COLO668 (cell line): ENCODE measurements around the gene GHRL.

Experiments
- DNase-seq: peaks from one replicate; lab custom pipeline; 2025; ENCODE audit not compliant: unreplicated experiment; lab: John Stamatoyannopoulos, UW

The GHRL gene

GRCh38 chr3:10328460-10329071, 35.8 kb upstream of the GHRL start:
- DNase-seq: no peak

- no peak for DNase-seq
These were observed 34.8 kb upstream of the GHRL start for GRCh38 chr3:10327592-10327991.

GRCh38 chr3:10322352-10322710, 29.6 kb upstream of the GHRL start:
- DNase-seq: peak; percentile 2

GRCh38 chr3:10321630-10322351, 29.0 kb upstream of the GHRL start:
- DNase-seq: no peak

- DNase-seq: no peak
These were observed 27.6 kb upstream of the GHRL start for GRCh38 chr3:10320320-10320677.

- DNase-seq: no peak
These were observed 27.1 kb upstream of the GHRL start for GRCh38 chr3:10319804-10320203.

GRCh38 chr3:10319251-10319650, 26.5 kb upstream of the GHRL start:
- no peak for DNase-seq

GRCh38 chr3:10317961-10318350, 25.2 kb upstream of the GHRL start:
- DNase-seq: no peak

GRCh38 chr3:10317311-10317960, 24.7 kb upstream of the GHRL start:
- DNase-seq: no peak

GRCh38 chr3:10315771-10316344, 23.1 kb upstream of the GHRL start:
- no peak for DNase-seq

GRCh38 chr3:10315101-10315500, 22.4 kb upstream of the GHRL start:
- DNase-seq: no peak

GRCh38 chr3:10312861-10313260, 20.1 kb upstream of the GHRL start:
- no peak for DNase-seq

- no peak for DNase-seq
These were observed 19.6 kb upstream of the GHRL start for GRCh38 chr3:10312391-10312790.

GRCh38 chr3:10311710-10312109, 19.0 kb upstream of the GHRL start:
- DNase-seq: no peak

- no peak for DNase-seq
These were observed 17.8 kb upstream of the GHRL start for GRCh38 chr3:10310578-10310977.

GRCh38 chr3:10309736-10310135, 17.0 kb upstream of the GHRL start:
- DNase-seq: no peak

- DNase-seq: no peak
These were observed 15.9 kb upstream of the GHRL start for GRCh38 chr3:10308678-10309077.

GRCh38 chr3:10306156-10306555, 13.4 kb upstream of the GHRL start:
- no peak for DNase-seq

- DNase-seq: no peak
These were observed 12.7 kb upstream of the GHRL start for GRCh38 chr3:10305331-10305902.

- DNase-seq: no peak
These were observed 12.2 kb upstream of the GHRL start for GRCh38 chr3:10304905-10305304.

- no peak for DNase-seq
These were observed 11.0 kb upstream of the GHRL start for GRCh38 chr3:10303785-10304184.

GRCh38 chr3:10303105-10303504, 10.4 kb upstream of the GHRL start:
- no peak for DNase-seq
